Bronchus fibroblast of lung (primary cell): ENCODE measurements around the gene XIRP1. TPM values are rescaled to one million over a fixed set of nuclear protein-coding genes. Genes with fewer than 3 reads are reported as not detected.

Experiments
- total RNA-seq: library from RNA; depleted of rRNA; stranded (reverse); fragments of >200 nt; gene quantifications from 2 replicates; pipeline ENCODE4 v1.2.3, GENCODE V29; 2015

XIRP1 gene, protein sequence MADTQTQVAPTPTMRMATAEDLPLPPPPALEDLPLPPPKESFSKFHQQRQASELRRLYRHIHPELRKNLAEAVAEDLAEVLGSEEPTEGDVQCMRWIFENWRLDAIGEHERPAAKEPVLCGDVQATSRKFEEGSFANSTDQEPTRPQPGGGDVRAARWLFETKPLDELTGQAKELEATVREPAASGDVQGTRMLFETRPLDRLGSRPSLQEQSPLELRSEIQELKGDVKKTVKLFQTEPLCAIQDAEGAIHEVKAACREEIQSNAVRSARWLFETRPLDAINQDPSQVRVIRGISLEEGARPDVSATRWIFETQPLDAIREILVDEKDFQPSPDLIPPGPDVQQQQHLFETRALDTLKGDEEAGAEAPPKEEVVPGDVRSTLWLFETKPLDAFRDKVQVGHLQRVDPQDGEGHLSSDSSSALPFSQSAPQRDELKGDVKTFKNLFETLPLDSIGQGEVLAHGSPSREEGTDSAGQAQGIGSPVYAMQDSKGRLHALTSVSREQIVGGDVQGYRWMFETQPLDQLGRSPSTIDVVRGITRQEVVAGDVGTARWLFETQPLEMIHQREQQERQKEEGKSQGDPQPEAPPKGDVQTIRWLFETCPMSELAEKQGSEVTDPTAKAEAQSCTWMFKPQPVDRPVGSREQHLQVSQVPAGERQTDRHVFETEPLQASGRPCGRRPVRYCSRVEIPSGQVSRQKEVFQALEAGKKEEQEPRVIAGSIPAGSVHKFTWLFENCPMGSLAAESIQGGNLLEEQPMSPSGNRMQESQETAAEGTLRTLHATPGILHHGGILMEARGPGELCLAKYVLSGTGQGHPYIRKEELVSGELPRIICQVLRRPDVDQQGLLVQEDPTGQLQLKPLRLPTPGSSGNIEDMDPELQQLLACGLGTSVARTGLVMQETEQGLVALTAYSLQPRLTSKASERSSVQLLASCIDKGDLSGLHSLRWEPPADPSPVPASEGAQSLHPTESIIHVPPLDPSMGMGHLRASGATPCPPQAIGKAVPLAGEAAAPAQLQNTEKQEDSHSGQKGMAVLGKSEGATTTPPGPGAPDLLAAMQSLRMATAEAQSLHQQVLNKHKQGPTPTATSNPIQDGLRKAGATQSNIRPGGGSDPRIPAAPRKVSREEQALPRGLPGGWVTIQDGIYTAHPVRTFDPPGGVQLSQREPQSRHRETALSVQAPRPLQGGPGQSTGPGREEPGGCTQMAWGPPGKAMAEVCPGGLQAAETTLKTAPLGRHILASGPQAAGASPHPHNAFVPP (N-terminal part only)
- not detected in 2 replicates for total RNA-seq

DNA sequence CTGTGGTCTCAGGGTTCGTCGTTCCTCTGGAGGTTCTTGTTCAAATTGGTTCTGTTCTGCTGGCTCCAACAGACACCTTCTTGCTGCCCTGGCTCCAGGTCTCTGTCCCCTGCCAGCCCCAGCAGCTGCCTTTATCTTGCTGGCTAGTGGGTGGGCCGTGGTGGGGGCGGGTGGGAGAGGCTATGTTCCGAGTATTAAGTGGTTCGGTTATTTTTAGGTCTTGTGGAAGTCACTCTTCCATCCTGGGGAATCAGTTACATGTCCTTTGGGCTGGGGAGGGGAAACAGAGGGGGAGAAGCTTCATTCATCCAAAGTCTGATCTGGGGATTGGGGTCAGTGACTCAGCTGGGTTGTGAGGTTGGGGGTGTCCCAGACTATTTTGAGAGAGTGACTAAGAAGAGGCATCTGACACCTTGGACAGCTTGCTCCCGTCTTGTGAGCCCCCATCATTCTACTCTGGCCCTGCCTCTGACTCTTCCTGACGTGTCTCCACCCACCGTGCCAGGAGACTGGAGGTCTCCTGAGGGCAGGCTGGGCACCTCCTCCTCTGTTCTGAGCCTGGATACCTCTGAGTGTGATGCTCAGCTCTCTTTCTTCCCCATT is at the start of gene XIRP1:
Gene XIRP1 (minus strand): TSS at position 106 of the 603 bp plus-strand sequence. CDS start 3,150 bp downstream, outside the sequence.

Other genes starting within 250 kb of the XIRP1 start
- gene SCN11A, start 140.7 kb downstream of the XIRP1 start, total RNA-seq = not detected in 2 replicates
- 15.6 and 17.7 TPM in 2 replicates for gene WDR48, start 140.6 kb downstream of the XIRP1 start, total RNA-seq
- gene GORASP1, start 85.0 kb downstream of the XIRP1 start, total RNA-seq = 25.3 and 32.3 TPM in 2 replicates
- 0.59 and 0.84 TPM in 2 replicates for gene TTC21A, start 84.9 kb downstream of the XIRP1 start, total RNA-seq
- gene CSRNP1, start 39.0 kb downstream of the XIRP1 start, total RNA-seq = 3.1 and 3.9 TPM in 2 replicates
- 0.15 TPM in 1 of 2 replicates, not detected in the other for gene CX3CR1, start 87.4 kb upstream of the XIRP1 start, total RNA-seq
- gene CCR8, start 137.1 kb upstream of the XIRP1 start, total RNA-seq = not detected in 2 replicates
- gene SLC25A38, start 190.8 kb upstream of the XIRP1 start, total RNA-seq = 21.0 and 22.1 TPM in 2 replicates
- gene RPSA, start 214.1 kb upstream of the XIRP1 start, total RNA-seq = 2,567 and 2,759 TPM in 2 replicates